ENCODE results near the gene PHF21A.

Gene PHF21A

DNA sequence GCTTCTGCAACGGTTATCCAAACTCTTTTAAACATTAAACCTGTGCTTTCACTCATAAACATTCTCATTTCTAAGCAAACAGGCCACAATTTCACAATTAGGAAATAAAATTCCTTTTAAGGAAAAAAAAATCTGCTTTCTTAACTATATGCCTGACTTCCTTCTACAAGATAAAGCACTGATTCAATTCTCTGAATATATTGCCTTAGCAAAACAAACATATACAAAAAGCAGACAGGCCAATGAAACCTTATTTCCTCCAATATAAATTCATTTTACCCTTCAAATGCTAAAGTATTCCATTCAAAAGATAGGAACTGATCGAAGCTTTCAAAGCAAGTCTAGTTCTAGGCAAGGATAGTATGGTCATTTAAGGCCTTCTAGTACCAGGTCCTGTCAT, 76.7 kb downstream of the PHF21A start:
- H3K27ac ChIP-seq, result no peak overlapping the region
- H3K4me3 ChIP-seq, result no peak overlapping the region
- TF ChIP-seq, protein P1, sequence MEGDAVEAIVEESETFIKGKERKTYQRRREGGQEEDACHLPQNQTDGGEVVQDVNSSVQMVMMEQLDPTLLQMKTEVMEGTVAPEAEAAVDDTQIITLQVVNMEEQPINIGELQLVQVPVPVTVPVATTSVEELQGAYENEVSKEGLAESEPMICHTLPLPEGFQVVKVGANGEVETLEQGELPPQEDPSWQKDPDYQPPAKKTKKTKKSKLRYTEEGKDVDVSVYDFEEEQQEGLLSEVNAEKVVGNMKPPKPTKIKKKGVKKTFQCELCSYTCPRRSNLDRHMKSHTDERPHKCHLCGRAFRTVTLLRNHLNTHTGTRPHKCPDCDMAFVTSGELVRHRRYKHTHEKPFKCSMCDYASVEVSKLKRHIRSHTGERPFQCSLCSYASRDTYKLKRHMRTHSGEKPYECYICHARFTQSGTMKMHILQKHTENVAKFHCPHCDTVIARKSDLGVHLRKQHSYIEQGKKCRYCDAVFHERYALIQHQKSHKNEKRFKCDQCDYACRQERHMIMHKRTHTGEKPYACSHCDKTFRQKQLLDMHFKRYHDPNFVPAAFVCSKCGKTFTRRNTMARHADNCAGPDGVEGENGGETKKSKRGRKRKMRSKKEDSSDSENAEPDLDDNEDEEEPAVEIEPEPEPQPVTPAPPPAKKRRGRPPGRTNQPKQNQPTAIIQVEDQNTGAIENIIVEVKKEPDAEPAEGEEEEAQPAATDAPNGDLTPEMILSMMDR (IDR thresholded peaks at IDR 0.05), result no peak
- no peak for DNase-seq (ENCODE audit: low spot score)

DNA sequence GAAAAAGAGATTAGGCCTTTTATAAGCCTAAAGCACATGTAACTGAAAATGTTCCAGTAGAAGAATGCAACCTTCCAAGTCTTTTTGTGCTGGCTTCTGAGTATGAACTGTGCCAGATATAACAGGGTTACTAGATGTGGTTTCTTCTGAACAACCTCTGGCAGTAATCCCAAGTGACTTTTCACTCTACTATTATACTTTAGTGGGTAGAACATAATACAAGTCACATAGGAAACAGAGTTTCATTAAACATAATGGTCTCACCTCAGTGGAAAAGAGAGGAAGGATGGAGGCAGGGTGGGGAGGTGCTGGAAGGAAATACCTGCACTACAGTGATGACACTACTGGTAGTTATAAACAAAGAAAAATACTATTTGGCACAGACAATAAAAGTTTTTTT, 81.3 kb downstream of the PHF21A start:
- Histone ChIP-seq H3K27ac (no peak overlapping the region), H3K4me3 (no peak overlapping the region)
- DNase-seq (ENCODE audit: low spot score), result no peak
- TF ChIP-seq, protein P1 (IDR thresholded peaks at IDR 0.05), result no peak

DNA sequence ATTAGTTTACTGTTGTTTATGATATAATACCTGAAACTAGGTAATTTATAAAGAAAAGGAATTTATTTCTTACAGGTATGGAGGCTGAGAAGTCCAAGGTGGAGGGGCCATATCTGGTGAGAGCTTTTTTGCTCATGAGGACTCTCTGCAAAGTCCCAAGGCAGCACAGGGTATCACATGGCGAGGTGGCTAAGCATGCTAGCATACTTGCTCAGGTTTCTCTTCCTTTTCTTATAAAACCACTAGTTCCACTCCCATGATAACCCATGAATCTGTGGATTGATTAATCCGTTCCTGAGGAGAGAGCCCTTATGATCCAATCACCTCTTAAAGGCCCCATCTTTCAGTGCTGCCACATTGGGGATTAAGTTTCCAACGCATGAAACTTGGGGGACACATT, 82.7 kb downstream of the PHF21A start:
- TF ChIP-seq, protein P1 (IDR thresholded peaks at IDR 0.05), result no peak
- H3K27ac ChIP-seq, result no peak overlapping the region
- DNase-seq (ENCODE audit: low spot score), result no peak
- H3K4me3 ChIP-seq, result no peak overlapping the region

DNA sequence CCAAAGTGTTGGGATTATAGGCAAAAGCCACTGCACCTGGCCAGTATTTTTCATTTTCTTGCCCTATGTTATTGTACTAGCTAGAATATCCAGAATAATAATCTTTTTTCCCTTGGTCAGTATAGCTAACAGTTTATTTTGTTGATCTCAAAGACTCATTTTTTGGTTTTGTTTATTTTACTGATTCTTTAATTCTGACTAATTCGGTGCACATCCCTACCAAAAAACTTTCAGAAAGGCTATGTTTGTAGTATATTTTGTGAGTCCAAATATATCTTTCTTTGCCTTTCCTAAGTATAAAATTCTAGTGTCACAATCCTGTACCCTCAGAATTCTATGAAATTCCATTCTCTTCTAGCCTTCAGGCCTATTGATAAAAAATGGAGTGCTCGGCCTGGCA, 84.3 kb downstream of the PHF21A start:
- TF ChIP-seq, protein P1 (IDR thresholded peaks at IDR 0.05), result no peak
- no peak overlapping the region for H3K27ac ChIP-seq
- DNase-seq (ENCODE audit: low spot score), result no peak
- H3K4me3 ChIP-seq, result no peak overlapping the region

DNA sequence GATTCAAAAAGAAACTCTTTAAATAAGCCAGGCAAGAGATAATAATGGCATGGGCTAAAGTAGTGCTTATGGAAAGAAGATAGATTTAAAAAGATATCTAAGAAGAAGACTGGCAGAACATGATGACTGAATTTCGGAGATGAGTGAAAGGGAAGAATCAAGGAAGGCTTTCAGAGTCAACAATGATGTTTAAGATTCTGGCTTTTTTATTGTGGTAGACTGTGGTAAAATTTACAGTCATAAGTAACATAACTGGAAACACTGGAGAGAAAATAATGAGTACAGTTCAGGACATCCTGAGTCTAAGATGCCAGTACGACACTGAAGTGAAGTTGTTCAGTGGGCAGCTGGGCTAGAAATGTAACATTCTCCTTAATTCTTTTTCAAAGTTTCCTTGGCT, 85.2 kb downstream of the PHF21A start:
- no peak for DNase-seq (ENCODE audit: low spot score)
- TF ChIP-seq, protein P1 (IDR thresholded peaks at IDR 0.05), result no peak
- Histone ChIP-seq H3K4me3 (no peak overlapping the region), H3K27ac (no peak overlapping the region)

DNA sequence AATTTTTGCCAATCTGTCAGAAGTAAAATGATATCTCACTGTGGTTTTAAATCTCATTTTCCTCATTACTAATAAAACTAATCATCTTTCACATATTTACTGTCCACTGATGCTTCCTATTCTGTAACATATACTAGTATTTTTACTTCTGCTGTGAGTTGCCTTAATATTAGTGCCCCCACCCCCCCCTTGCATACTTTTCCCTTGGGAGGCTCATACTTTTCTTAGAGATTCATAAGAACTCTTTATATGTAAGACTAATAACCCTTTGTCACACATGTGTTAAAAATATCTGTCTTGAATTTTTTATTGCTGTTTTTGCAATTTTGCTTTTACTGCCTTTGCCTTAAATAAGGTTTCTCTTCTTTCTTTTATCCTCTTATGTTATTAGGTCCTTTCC, 87.2 kb downstream of the PHF21A start:
- H3K27ac ChIP-seq, result no peak overlapping the region
- H3K4me3 ChIP-seq, result no peak overlapping the region
- DNase-seq (ENCODE audit: low spot score), result no peak
- TF ChIP-seq, protein P1 (IDR thresholded peaks at IDR 0.05), result no peak

DNA sequence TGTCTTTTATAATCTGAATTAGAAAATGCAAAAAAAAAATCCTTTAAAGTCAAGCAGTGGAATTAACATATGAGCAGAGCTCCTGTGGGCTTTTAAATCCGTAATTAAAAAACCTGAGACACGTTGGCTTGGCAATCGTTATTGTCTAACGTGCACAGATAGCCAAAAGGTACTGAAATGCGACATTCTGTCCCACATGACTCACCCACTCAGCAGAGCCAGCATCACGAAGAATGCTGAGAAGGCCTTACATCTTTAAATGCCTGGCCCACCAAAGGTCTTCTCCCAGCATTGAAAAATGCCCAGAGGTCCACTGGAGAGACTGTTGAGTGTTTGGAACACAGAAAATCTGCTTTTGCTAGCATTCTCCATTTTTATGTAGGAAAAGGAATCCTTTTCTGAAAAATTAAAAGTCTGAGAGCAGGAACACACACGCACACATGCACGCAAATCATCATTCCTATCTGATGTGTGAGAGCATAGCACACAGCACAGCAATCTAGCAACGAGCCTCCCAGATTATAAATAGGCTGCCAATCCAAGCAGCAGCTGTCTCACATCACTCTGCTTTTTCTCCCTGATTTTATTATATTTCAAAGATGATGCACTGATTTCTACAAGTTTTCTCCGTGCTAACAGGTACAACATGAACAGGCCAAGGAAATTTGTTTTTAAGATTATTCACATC, 94.5 kb downstream of the PHF21A start:
- H3K4me3 ChIP-seq, result no peak overlapping the region
- H3K27ac ChIP-seq, result no peak overlapping the region
- DNase-seq (ENCODE audit: low spot score), result no peak
- TF ChIP-seq, protein P1 (IDR thresholded peaks at IDR 0.05), result no peak

Measured in coronary artery (tissue), 2 donors.